Central memory CD8-positive, alpha-beta T cell (primary cell): ENCODE measurements around the gene FAM227A.
A peak's percentile ranks its signal among the peaks of the same experiment; 100 is the strongest.

Experiments
- ATAC-seq: fragments of 150-1000 bp; cut with Tn5 transposase; replicated peaks from 2 replicates; pipeline ENCODE4 v1.10.0; 2022; ENCODE audit warnings: mild to moderate bottlenecking, moderate FRiP score, moderate number of reproducible peaks; ENCODE audit not compliant: poor library complexity, severe bottlenecking; ENCODE audit errors: extremely low read depth
- DNase-seq, 2 donors: peaks; one replicate each; pipeline ENCODE4 v3.0.0; 2021; ENCODE audit warnings: low spot score in 2 of 2
- H3K27ac Mint-ChIP-seq: one replicate; pipeline ENCODE4 v1.8.0; 2022; ENCODE audit warnings: low read depth, mild to moderate bottlenecking, moderate library complexity, mixed read lengths
- H3K27me3 Mint-ChIP-seq: one replicate; pipeline ENCODE4 v1.8.0; 2022; ENCODE audit warnings: mixed read lengths
- H3K36me3 Mint-ChIP-seq: one replicate; pipeline ENCODE4 v1.8.0; 2022; ENCODE audit warnings: mild to moderate bottlenecking, moderate library complexity, mixed read lengths; ENCODE audit not compliant: insufficient read depth
- H3K4me1 Mint-ChIP-seq: one replicate; pipeline ENCODE4 v1.8.0; 2022; ENCODE audit warnings: mixed read lengths
- H3K4me3 Mint-ChIP-seq: one replicate; pipeline ENCODE4 v1.8.0; 2022; ENCODE audit warnings: mild to moderate bottlenecking, moderate library complexity, mixed read lengths
- H3K9me3 Mint-ChIP-seq: one replicate; pipeline ENCODE4 v1.8.0; 2022; ENCODE audit warnings: mixed read lengths

Gene FAM227A

DNA sequence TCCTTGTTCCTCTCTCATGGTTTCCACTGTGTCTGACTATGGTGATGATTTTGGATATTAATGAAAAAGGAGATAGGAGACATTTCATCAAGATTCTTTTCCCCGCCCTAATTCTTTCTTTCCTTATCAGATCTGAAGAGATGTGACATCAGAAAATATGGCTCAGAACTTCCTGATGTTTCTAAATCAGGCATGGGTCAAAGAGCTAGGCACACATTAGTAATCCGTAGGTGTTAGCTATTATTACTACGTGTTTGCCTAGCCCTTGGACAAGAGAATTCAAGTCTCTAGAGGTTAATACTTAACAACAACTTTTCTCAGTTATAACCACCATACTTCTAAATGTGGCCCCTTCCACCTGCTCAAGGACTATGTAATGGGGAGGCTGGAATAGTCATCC is 38.7 kb upstream of the FAM227A start:
- H3K27me3 Mint-ChIP-seq = no peaks in the 10 kb centered on the region
- H3K9me3 Mint-ChIP-seq = no peaks in the 10 kb centered on the region
- peaks cover 24% of the 10 kb centered on the region for H3K36me3 Mint-ChIP-seq
- ATAC-seq (no peak), DNase-seq (no peak)
- H3K4me1 Mint-ChIP-seq = peaks cover 47% of the 10 kb centered on the region
- no peak overlapping the region for H3K4me3 Mint-ChIP-seq
- peak overlapping the region; percentile 72 for H3K27ac Mint-ChIP-seq

DNA sequence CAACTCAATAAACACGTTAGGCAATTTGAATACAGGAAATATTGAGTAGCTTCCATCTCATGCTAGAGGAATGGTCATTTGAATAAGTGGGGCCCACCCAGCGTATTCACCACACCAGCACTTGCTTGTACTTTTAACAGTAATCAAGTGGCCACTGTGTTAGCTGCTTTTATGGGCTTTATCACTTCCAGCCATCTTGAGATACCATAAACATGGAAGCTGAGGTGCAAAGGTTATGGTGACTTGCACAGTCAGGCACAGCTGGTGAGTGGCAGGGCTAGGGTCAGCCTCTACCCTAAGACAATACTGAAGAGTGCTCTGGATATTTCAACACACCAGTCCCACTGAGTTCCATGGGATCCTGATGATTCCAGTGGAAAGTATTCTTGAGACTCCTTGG is 37.9 kb upstream of the FAM227A start:
- Mint-ChIP-seq H3K9me3 (no peaks in the 10 kb centered on the region), H3K4me1 (peaks cover 38% of the 10 kb centered on the region), H3K27me3 (no peaks in the 10 kb centered on the region), H3K36me3 (peaks cover 27% of the 10 kb centered on the region), H3K27ac (peak overlapping the region; percentile 11), H3K4me3 (no peak overlapping the region)
- DNase-seq (no peak), ATAC-seq (no peak)

GRCh38 chr22:38689651-38690050 is 33.5 kb upstream of the FAM227A start:
- peaks cover 10% of the 10 kb centered on the region for H3K4me1 Mint-ChIP-seq
- no peaks in the 10 kb centered on the region for H3K9me3 Mint-ChIP-seq
- H3K4me3 Mint-ChIP-seq = no peak overlapping the region
- peak overlapping the region; percentile 44 for H3K27ac Mint-ChIP-seq
- DNase-seq (no peak), ATAC-seq (no peak)
- H3K36me3 Mint-ChIP-seq = peaks cover 44% of the 10 kb centered on the region
- no peaks in the 10 kb centered on the region for H3K27me3 Mint-ChIP-seq

DNA sequence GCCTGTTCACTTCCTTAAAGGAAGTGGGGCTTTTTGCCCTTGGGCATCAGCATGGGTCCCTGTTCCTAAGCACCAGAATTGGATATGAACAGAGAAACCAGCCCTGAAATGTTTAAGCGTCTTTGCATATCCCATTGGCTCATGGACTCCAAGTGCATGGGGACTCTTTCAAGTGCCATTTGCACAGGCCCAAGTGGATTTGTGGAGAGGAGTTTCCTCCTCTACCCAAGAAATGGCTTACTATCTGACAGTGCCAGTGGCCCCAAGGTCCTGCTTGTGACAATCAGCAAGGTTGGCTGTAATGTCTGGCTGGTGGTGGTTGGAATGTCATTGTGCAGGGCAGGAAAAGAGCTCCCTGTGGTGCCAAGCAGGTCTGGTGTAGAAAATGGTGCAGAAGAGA is 29.6 kb upstream of the FAM227A start:
- Mint-ChIP-seq H3K27me3 (no peaks in the 10 kb centered on the region), H3K36me3 (peaks cover 53% of the 10 kb centered on the region), H3K27ac (no peak overlapping the region), H3K9me3 (no peaks in the 10 kb centered on the region), H3K4me1 (peaks cover 16% of the 10 kb centered on the region), H3K4me3 (no peak overlapping the region)
- DNase-seq (no peak), ATAC-seq (no peak)

DNA sequence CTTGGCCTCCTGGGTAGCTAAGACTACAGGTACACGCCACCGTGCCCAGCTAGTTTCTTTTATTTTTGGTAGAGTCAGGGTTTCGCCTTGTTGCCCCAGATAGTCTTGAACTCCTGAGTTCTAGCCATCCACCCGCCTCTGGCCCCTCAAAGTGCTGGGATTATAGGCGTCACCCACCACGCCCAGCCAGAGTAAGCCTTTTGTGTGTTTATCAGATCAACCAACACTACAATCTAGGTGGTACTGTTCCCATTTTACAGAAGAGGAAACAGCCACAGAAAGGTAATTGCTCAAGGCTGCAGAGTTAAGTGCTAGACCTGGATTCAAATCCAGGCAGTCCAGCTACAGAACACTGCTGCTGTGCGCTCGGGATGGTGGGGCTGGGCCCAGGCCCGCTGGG is 28.7 kb upstream of the FAM227A start:
- ATAC-seq (no peak), DNase-seq (no peak)
- Mint-ChIP-seq H3K27me3 (no peaks in the 10 kb centered on the region), H3K4me1 (peaks cover 16% of the 10 kb centered on the region), H3K27ac (no peak overlapping the region), H3K9me3 (no peaks in the 10 kb centered on the region), H3K4me3 (no peak overlapping the region), H3K36me3 (peaks cover 52% of the 10 kb centered on the region)

DNA sequence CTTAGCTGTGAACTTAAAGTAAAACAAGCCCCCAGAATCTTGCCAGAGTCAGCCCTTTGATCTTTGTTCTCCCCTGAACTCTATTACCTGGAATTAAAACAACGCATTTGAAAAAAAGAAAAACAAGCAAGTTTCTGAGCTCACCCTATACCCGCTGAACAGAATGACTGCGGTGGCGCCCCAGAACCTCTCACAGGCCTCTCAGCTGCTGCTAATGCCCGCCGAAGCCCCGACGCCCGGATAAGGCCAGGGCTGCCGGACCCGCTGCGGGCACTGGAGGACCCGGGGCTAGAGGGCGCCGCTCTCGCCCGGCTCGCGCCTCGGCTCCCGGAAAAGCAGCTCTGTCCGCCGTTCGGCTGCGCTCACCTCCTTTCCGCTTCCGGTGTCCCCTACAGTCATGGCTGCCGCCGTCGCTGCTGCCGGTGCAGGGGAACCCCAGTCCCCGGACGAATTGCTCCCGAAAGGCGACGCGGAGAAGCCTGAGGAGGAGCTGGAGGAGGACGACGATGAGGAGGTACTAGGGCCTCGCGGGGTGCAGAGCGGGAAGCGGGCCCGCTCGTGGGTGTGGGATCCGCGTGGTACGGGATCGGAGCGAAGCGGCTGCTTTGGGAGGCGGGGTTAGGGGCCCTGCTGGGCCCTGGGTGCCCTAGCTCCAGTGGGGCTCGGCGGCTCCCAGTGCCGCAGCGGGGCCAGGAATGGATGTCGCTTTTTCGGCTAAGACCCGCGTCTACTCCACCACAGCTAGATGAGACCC is 25.6 kb upstream of the FAM227A start, which contains the start of gene TOMM22:
Gene TOMM22 (plus strand): TSS at position 376 of the 754 bp plus-strand sequence. CDS start 22 bp downstream, at position 398.
- H3K27ac Mint-ChIP-seq = peak within 1 kb of the TSS; percentile 98
- no peaks in the 10 kb centered on the region for H3K27me3 Mint-ChIP-seq
- H3K4me3 Mint-ChIP-seq = peak within 1 kb of the TSS; percentile 95
- DNase-seq (peak; percentile 73 to 75), ATAC-seq (peak; percentile 95)
- peaks cover 34% of the 10 kb centered on the region for H3K36me3 Mint-ChIP-seq
- H3K9me3 Mint-ChIP-seq = no peaks in the 10 kb centered on the region
- peaks cover 16% of the 10 kb centered on the region for H3K4me1 Mint-ChIP-seq

- Mint-ChIP-seq H3K4me3 (no peak overlapping the region), H3K27ac (peak overlapping the region; percentile 73), H3K9me3 (no peaks in the 10 kb centered on the region), H3K27me3 (no peaks in the 10 kb centered on the region), H3K4me1 (no peaks in the 10 kb centered on the region), H3K36me3 (peaks cover 16% of the 10 kb centered on the region)
- ATAC-seq (no peak), DNase-seq (no peak)
Measured at GRCh38 chr22:38675833-38676232, 19.6 kb upstream of the FAM227A start.

GRCh38 chr22:38674888-38675287 is 18.7 kb upstream of the FAM227A start:
- no peak overlapping the region for H3K27ac Mint-ChIP-seq
- H3K9me3 Mint-ChIP-seq = no peaks in the 10 kb centered on the region
- ATAC-seq = no peak
- H3K4me1 Mint-ChIP-seq = no peaks in the 10 kb centered on the region
- no peak overlapping the region for H3K4me3 Mint-ChIP-seq
- H3K27me3 Mint-ChIP-seq = no peaks in the 10 kb centered on the region
- no peak for DNase-seq
- H3K36me3 Mint-ChIP-seq = peaks cover 18% of the 10 kb centered on the region

DNA sequence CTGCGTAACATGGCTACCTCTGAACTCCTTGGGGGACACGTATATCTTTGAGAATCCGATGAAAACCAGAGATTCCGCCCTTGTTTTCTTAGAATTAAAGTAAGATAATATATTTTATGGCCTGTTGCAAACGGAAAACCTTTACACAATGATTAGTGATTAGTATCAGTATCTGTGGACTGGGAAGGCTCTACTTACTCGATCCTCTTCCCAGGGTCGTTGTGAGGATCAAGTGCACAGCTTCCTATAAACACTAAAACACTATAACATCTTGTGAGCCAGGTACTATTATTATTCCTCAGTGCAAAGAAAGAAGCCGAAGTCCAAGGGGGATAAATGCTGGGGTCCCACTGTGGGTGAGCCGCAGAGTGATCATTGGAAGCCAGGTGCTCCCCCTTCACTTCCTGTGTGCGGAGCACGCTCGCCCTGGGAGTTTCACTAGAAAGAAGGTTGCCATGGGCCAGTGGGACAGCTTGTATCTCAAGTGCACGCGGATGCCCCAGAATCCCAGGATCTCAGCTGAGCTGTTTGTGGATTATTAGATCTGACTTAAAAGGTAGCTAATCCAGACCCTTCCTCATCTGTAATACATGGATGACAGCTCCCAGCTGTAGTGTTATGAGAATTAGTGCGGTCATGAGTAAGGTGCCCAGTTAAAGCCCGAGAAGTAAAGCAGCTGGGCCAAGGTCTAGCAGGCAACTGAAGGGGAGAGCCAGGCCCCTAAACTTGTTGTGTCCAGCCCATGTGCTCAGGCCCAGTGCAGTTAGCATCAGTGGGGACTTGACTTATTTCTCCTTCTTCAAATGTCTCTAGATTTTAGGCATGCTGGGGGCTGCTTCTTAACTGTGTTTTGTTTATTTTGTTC is 1.1 kb upstream of the FAM227A start:
- Mint-ChIP-seq H3K36me3 (peaks cover 12% of the 10 kb centered on the region), H3K27me3 (no peaks in the 10 kb centered on the region), H3K4me1 (peaks cover 14% of the 10 kb centered on the region), H3K27ac (peak overlapping the region; percentile 99), H3K9me3 (no peaks in the 10 kb centered on the region), H3K4me3 (peak overlapping the region; percentile 94)
- peak; percentile 15 for ATAC-seq
- no peak for DNase-seq

DNA sequence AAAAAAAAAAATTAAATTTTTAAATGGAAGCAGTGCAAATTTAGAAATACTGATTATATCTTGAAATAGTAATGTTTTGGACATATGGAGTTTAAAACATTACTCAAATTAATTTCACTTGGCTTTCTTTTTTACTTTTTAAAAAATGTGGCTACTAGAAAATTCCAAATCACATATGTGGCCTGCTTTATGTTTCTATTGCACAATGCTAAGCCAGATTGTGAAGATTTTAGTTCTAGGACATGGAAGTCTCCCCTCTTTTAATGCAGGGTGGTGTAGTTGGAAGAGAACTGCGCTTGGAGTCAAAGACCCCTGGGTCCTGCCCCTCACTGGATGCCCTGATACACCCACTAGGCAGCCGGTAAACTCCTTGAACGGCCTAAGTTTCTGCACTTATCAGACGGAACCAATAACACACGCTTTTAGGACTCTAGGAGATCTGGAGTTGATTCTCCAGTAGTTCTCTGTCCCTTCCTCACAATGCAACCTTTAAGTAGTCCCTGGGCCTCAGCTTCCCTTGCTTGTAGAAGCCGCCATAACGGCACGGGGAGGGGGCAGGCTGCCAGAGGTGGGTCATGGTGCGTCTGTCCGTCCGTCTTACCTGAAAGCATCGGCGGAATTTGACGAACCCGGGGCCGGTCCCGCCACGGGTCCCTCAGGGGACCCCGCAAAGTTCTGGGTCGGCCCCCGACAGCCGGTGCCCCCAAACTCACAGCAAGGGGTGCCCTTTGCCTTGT is 505 bp downstream of the FAM227A start:
- peaks cover 8% of the 10 kb centered on the region for H3K36me3 Mint-ChIP-seq
- H3K27ac Mint-ChIP-seq = peak overlapping the region; percentile 99
- peak overlapping the region; percentile 94 for H3K4me3 Mint-ChIP-seq
- ATAC-seq (no peak), DNase-seq (no peak)
- no peaks in the 10 kb centered on the region for H3K27me3 Mint-ChIP-seq
- peaks cover 14% of the 10 kb centered on the region for H3K4me1 Mint-ChIP-seq
- no peaks in the 10 kb centered on the region for H3K9me3 Mint-ChIP-seq

DNA sequence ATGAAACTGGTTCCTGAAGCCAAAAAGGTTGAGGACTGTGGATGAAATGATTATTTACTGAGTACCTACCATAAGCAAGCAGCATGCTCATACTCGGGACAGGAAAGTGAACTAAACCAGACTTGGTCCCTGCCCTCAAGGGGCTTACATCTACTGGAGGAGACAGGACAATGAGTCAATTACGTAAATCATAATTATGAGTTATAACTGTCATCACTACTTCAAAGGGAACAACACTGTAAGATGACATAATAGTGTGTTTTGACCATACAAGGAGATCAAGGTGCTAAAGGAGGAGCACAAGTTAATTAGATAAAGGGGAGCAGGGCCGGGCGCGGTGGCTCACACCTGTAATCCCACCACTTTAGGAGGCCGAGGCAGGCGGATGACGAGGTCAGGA is 2.5 kb downstream of the FAM227A start:
- H3K27me3 Mint-ChIP-seq = no peaks in the 10 kb centered on the region
- H3K27ac Mint-ChIP-seq = no peak overlapping the region
- H3K4me3 Mint-ChIP-seq = no peak overlapping the region
- H3K4me1 Mint-ChIP-seq = peaks cover 14% of the 10 kb centered on the region
- peaks cover 8% of the 10 kb centered on the region for H3K36me3 Mint-ChIP-seq
- no peak for ATAC-seq
- H3K9me3 Mint-ChIP-seq = no peaks in the 10 kb centered on the region
- no peak for DNase-seq

DNA sequence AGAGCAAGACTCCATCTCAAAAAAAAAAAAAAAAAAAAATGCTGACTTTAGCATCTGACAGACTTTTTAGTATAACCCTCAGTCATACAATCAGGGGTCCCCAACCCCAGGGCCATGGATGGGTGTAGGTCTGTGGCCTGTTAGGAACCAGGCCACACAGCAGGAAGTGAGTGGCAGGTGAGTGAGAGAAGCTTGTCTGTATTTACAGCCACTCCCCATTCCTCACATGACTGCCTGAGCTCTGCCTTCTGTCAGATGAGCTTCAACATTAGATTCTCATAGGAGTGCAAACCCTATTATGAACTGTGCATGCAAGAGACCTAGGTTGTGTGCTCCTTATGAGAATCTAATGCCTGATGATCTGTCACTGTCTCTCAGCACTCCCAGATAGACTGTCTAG is 3.3 kb downstream of the FAM227A start:
- no peak overlapping the region for H3K4me3 Mint-ChIP-seq

More for the DNA sequence above, 3.3 kb downstream of the FAM227A start:
- no peaks in the 10 kb centered on the region for H3K9me3 Mint-ChIP-seq
- ATAC-seq (no peak), DNase-seq (no peak)
- peaks cover 8% of the 10 kb centered on the region for H3K36me3 Mint-ChIP-seq
- peaks cover 10% of the 10 kb centered on the region for H3K4me1 Mint-ChIP-seq
- no peaks in the 10 kb centered on the region for H3K27me3 Mint-ChIP-seq
- H3K27ac Mint-ChIP-seq = no peak overlapping the region
